ENCODE results near the gene MXRA7.
"Not testable (repeated sequence)": the region's sequence is repeated elsewhere in the genome, so short reads cannot be mapped to it uniquely, and the experiment has no call there.

MXRA7 gene, protein sequence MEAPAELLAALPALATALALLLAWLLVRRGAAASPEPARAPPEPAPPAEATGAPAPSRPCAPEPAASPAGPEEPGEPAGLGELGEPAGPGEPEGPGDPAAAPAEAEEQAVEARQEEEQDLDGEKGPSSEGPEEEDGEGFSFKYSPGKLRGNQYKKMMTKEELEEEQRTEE

GRCh38 chr17:76710863-76711611 is at the start of gene MXRA7:
Gene MXRA7 (minus strand): TSS chr17:76710965. CDS start chr17:76710946, 19 bp downstream.
- Histone ChIP-seq H3K27me3 (ENCODE audit: control insufficient read depth, insufficient read depth, low read length) (no peaks in the 10 kb centered on the region), H3K27ac (ENCODE audit: low read depth, low read length) (peak within 1 kb of the TSS; percentile 97), H3K4me3 (ENCODE audit: low read length) (peak within 1 kb of the TSS; percentile 64), H3K36me3 (ENCODE audit: control insufficient read depth, insufficient read depth, low read length) (peaks cover 10% of the 10 kb centered on the region), H3K9ac (ENCODE audit: low read length) (peak within 1 kb of the TSS; percentile 29), H3K4me1 (ENCODE audit: control insufficient read depth, insufficient read depth, low read length) (peaks cover 33% of the 10 kb centered on the region)

GRCh38 chr17:76758570-76758969 is 47.8 kb upstream of the MXRA7 start:
- Histone ChIP-seq H3K4me1 (ENCODE audit: control insufficient read depth, insufficient read depth, low read length) (no peaks in the 10 kb centered on the region), H3K4me3 (ENCODE audit: low read length) (no peak overlapping the region), H3K27me3 (ENCODE audit: control insufficient read depth, insufficient read depth, low read length) (no peaks in the 10 kb centered on the region), H3K9ac (ENCODE audit: low read length) (no peak overlapping the region), H3K27ac (ENCODE audit: low read depth, low read length) (no peak overlapping the region), H3K36me3 (ENCODE audit: control insufficient read depth, insufficient read depth, low read length) (peaks cover 4% of the 10 kb centered on the region)

DNA sequence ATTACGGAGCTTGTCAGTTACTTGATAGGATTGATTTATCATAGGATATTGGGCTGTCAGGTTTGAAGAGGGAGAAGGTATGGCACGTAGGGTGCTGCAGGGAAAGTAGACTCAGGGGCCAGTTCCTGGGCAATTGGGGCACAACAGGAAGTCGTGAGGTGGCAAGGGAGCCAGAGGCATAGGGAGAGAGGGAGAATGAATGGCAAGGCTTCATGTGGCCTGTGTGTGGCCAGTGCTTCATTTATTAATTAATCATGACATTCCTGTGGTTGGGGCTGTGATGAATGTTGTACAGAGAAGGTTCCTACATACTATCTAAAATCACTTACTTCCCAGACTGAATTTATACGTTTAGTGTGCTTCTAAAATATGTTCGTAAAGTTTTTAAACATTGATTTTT is 46.5 kb upstream of the MXRA7 start:
- Histone ChIP-seq H3K4me1 (ENCODE audit: control insufficient read depth, insufficient read depth, low read length) (no peaks in the 10 kb centered on the region), H3K9ac (ENCODE audit: low read length) (no peak overlapping the region), H3K4me3 (ENCODE audit: low read length) (no peak overlapping the region), H3K27ac (ENCODE audit: low read depth, low read length) (no peak overlapping the region), H3K27me3 (ENCODE audit: control insufficient read depth, insufficient read depth, low read length) (no peaks in the 10 kb centered on the region), H3K36me3 (ENCODE audit: control insufficient read depth, insufficient read depth, low read length) (peaks cover 4% of the 10 kb centered on the region)

- no peak overlapping the region for H3K4me3 ChIP-seq (ENCODE audit: low read length)
- H3K9ac ChIP-seq (ENCODE audit: low read length), result no peak overlapping the region
- no peaks in the 10 kb centered on the region for H3K27me3 ChIP-seq (ENCODE audit: control insufficient read depth, insufficient read depth, low read length)
- H3K4me1 ChIP-seq (ENCODE audit: control insufficient read depth, insufficient read depth, low read length), result no peaks in the 10 kb centered on the region
- H3K27ac ChIP-seq (ENCODE audit: low read depth, low read length), result no peak overlapping the region
- peaks cover 4% of the 10 kb centered on the region for H3K36me3 ChIP-seq (ENCODE audit: control insufficient read depth, insufficient read depth, low read length)
Observed at GRCh38 chr17:76755285-76755684, 44.5 kb upstream of the MXRA7 start.

- Histone ChIP-seq H3K36me3 (ENCODE audit: control insufficient read depth, insufficient read depth, low read length) (peaks cover 4% of the 10 kb centered on the region), H3K4me3 (ENCODE audit: low read length) (no peak overlapping the region), H3K9ac (ENCODE audit: low read length) (no peak overlapping the region)
Observed at GRCh38 chr17:76753061-76753961, 42.5 kb upstream of the MXRA7 start.

GRCh38 chr17:76752006-76752405 is 41.2 kb upstream of the MXRA7 start:
- Histone ChIP-seq H3K4me3 (ENCODE audit: low read length) (no peak overlapping the region), H3K27me3 (ENCODE audit: control insufficient read depth, insufficient read depth, low read length) (no peaks in the 10 kb centered on the region), H3K27ac (ENCODE audit: low read depth, low read length) (no peak overlapping the region), H3K9ac (ENCODE audit: low read length) (no peak overlapping the region), H3K4me1 (ENCODE audit: control insufficient read depth, insufficient read depth, low read length) (no peaks in the 10 kb centered on the region), H3K36me3 (ENCODE audit: control insufficient read depth, insufficient read depth, low read length) (peaks cover 4% of the 10 kb centered on the region)

More at GRCh38 chr17:76753061-76753961, 42.5 kb upstream of the MXRA7 start:
- H3K27ac ChIP-seq (ENCODE audit: low read depth, low read length), result no peak overlapping the region
- H3K4me1 ChIP-seq (ENCODE audit: control insufficient read depth, insufficient read depth, low read length), result no peaks in the 10 kb centered on the region
- H3K27me3 ChIP-seq (ENCODE audit: control insufficient read depth, insufficient read depth, low read length), result no peaks in the 10 kb centered on the region

DNA sequence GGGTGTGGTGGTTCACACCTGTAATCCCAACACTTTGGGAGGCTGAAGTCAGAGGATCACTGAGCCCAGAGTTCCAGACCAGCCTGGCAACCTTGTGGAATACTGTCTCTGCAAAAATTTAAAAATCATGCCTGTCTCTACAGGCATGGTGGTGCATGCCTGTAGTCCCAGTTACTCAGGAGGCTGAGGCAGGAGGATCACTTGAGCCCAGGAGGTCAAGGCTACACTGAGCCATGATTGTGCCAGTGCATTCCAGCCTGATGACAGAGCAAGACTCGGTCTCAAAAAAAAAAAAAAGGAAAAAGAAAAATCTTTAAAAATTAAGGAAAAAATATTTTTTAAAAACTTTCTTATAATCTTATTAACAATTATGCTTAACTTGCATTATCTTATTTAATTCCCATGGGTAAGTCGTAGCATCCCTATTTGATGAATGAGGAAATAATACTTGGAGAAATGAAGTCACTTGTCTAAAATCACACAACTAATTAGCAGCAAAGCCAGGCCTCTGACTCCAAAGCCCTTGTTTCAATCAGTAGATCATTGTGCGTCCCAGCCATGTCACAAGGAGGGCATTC is 40.7 kb upstream of the MXRA7 start:
- H3K4me1 ChIP-seq (ENCODE audit: control insufficient read depth, insufficient read depth, low read length), result no peaks in the 10 kb centered on the region
- no peak overlapping the region for H3K9ac ChIP-seq (ENCODE audit: low read length)
- H3K27me3 ChIP-seq (ENCODE audit: control insufficient read depth, insufficient read depth, low read length), result no peaks in the 10 kb centered on the region
- H3K36me3 ChIP-seq (ENCODE audit: control insufficient read depth, insufficient read depth, low read length), result peaks cover 4% of the 10 kb centered on the region
- no peak overlapping the region for H3K27ac ChIP-seq (ENCODE audit: low read depth, low read length)
- H3K4me3 ChIP-seq (ENCODE audit: low read length), result no peak overlapping the region

- Histone ChIP-seq H3K4me3 (ENCODE audit: low read length) (no peak overlapping the region), H3K27ac (ENCODE audit: low read depth, low read length) (no peak overlapping the region), H3K36me3 (ENCODE audit: control insufficient read depth, insufficient read depth, low read length) (peaks cover 17% of the 10 kb centered on the region), H3K9ac (ENCODE audit: low read length) (no peak overlapping the region), H3K27me3 (ENCODE audit: control insufficient read depth, insufficient read depth, low read length) (no peaks in the 10 kb centered on the region), H3K4me1 (ENCODE audit: control insufficient read depth, insufficient read depth, low read length) (no peaks in the 10 kb centered on the region)
Observed at GRCh38 chr17:76748657-76749056, 37.9 kb upstream of the MXRA7 start.

GRCh38 chr17:76747716-76748363 is 37.1 kb upstream of the MXRA7 start:
- H3K4me3 ChIP-seq (ENCODE audit: low read length), result no peak overlapping the region
- no peak overlapping the region for H3K9ac ChIP-seq (ENCODE audit: low read length)
- H3K27me3 ChIP-seq (ENCODE audit: control insufficient read depth, insufficient read depth, low read length), result no peaks in the 10 kb centered on the region
- peaks cover 17% of the 10 kb centered on the region for H3K36me3 ChIP-seq (ENCODE audit: control insufficient read depth, insufficient read depth, low read length)
- no peak overlapping the region for H3K27ac ChIP-seq (ENCODE audit: low read depth, low read length)
- H3K4me1 ChIP-seq (ENCODE audit: control insufficient read depth, insufficient read depth, low read length), result no peaks in the 10 kb centered on the region

- peaks cover 23% of the 10 kb centered on the region for H3K36me3 ChIP-seq (ENCODE audit: control insufficient read depth, insufficient read depth, low read length)
- H3K9ac ChIP-seq (ENCODE audit: low read length); H3K27ac ChIP-seq (ENCODE audit: low read depth, low read length); H3K4me3 ChIP-seq (ENCODE audit: low read length); H3K27me3 ChIP-seq (ENCODE audit: control insufficient read depth, insufficient read depth, low read length); H3K4me1 ChIP-seq (ENCODE audit: control insufficient read depth, insufficient read depth, low read length): not testable (repeated sequence)
Observed at GRCh38 chr17:76745785-76746184, 35.0 kb upstream of the MXRA7 start.

- Histone ChIP-seq H3K27me3 (ENCODE audit: control insufficient read depth, insufficient read depth, low read length) (no peaks in the 10 kb centered on the region), H3K9ac (ENCODE audit: low read length) (no peak overlapping the region), H3K27ac (ENCODE audit: low read depth, low read length) (no peak overlapping the region), H3K36me3 (ENCODE audit: control insufficient read depth, insufficient read depth, low read length) (peaks cover 23% of the 10 kb centered on the region), H3K4me1 (ENCODE audit: control insufficient read depth, insufficient read depth, low read length) (peaks cover 9% of the 10 kb centered on the region), H3K4me3 (ENCODE audit: low read length) (no peak overlapping the region)
Observed at GRCh38 chr17:76744747-76745146, 34.0 kb upstream of the MXRA7 start.

DNA sequence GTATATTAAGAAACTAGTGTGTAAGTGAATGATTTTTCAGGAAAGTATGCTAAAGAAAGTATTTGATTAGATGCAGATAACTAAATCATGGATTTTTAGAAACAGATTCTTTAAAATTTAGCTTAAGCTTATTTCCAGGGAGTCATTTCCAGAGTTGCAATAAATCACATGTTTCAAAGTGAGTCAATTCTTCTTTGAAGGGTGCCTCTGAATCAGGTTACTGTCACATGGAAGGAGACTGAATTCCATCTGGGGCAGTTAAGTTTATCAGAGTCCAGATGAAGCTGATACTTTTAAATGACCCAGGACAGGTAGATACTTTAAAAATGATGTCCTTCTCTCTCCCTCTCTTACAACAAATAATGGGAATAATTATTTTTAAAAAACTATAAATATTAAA is 32.2 kb upstream of the MXRA7 start:
- H3K27ac ChIP-seq (ENCODE audit: low read depth, low read length), result no peak overlapping the region

More for the DNA sequence above, 32.2 kb upstream of the MXRA7 start:
- no peak overlapping the region for H3K4me3 ChIP-seq (ENCODE audit: low read length)
- peaks cover 26% of the 10 kb centered on the region for H3K4me1 ChIP-seq (ENCODE audit: control insufficient read depth, insufficient read depth, low read length)
- no peaks in the 10 kb centered on the region for H3K27me3 ChIP-seq (ENCODE audit: control insufficient read depth, insufficient read depth, low read length)
- H3K9ac ChIP-seq (ENCODE audit: low read length), result no peak overlapping the region
- peaks cover 23% of the 10 kb centered on the region for H3K36me3 ChIP-seq (ENCODE audit: control insufficient read depth, insufficient read depth, low read length)
